Endothelial cell of umbilical vein (primary cell): ENCODE results near the gene RUNX2. TPM values are rescaled to one million over a fixed set of nuclear protein-coding genes. Genes with fewer than 3 reads are reported as not detected.

Experiments
- BruUV-seq: library from RNA; stranded (reverse); fragments of 400-500 nt; replicated peaks from 2 replicates; lab custom pipeline; 2021; lab: Mats Ljungman, UMichigan
- CTCF ChIA-PET: fragments of 300-600, 350-600 bp; sonication (Branson Sonifier 250); formaldehyde crosslinking; loops from one replicate; lab custom pipeline; 2021; ENCODE audit warnings: antibody characterized with exemption, inconsistent platforms; lab: Charles Lee
- POLR2A ChIA-PET: fragments of 300-600, 350-600 bp; sonication (Branson Sonifier 250); formaldehyde crosslinking; loops from one replicate; lab custom pipeline; 2021; ENCODE audit warnings: antibody characterized with exemption, inconsistent platforms; lab: Charles Lee
- DNase-seq: peaks from one replicate; pipeline ENCODE4 v3.0.0-alpha.2; 2011; ENCODE audit warnings: low read depth, low spot score
- FAIRE-seq: peaks from 2 replicates; lab custom pipeline; 2011; peaks lifted over from hg19 to GRCh38; lab: Jason Lieb, UNC
- H2AFZ ChIP-seq: 2 replicates; pipeline ENCODE4 v1.6.0; 2012; ENCODE audit warnings: low read depth, low read length, control low read depth, inconsistent platforms
- H3K27ac ChIP-seq: 2 replicates; pipeline ENCODE4 v1.5.1; 2011; ENCODE audit warnings: low read depth, mild to moderate bottlenecking, control low read depth, low read length, moderate library complexity; ENCODE audit not compliant: insufficient read depth
- H3K27me3 ChIP-seq, 2 experiments: 2 replicates each; pipeline versions ENCODE4 v1.6.0 to v1.6.1; 2011; ENCODE audit warnings: low read length in 2 of 2, mixed read lengths in 1 of 2; ENCODE audit not compliant: control insufficient read depth in 2 of 2, insufficient read depth in 2 of 2
- H3K36me3 ChIP-seq, 2 experiments: 2 replicates in 1 of 2; 3 replicates in 1 of 2; pipeline ENCODE4 v1.5.1; 2011; ENCODE audit warnings: low read length in 2 of 2, mild to moderate bottlenecking in 1 of 2, moderate library complexity in 1 of 2; ENCODE audit not compliant: control insufficient read depth in 2 of 2, insufficient read depth in 2 of 2; ENCODE audit errors: extremely low read depth in 1 of 2
- H3K4me1 ChIP-seq: 3 replicates; pipeline ENCODE4 v1.5.1; 2011; ENCODE audit warnings: mild to moderate bottlenecking, low read length; ENCODE audit not compliant: control insufficient read depth, insufficient read depth; ENCODE audit errors: extremely low read depth
- H3K4me2 ChIP-seq: 2 replicates; pipeline ENCODE4 v1.6.1; 2011; ENCODE audit warnings: low read length, control low read depth, mixed read lengths; ENCODE audit not compliant: insufficient read depth
- H3K4me3 ChIP-seq, 3 experiments: fragments of 200-600 bp in 1 of 3; sonication (generic), shearing (Covaris generic) in 1 of 3; replicated peaks in 1 of 3; 2 replicates each; pipeline ENCODE4 v1.5.1; 2011 to 2016; ENCODE audit warnings: control low read depth in 3 of 3, low read length in 3 of 3, mild to moderate bottlenecking in 2 of 3, inconsistent platforms in 1 of 3, low read depth in 1 of 3, moderate library complexity in 1 of 3; ENCODE audit not compliant: insufficient read depth in 1 of 3
- H3K79me2 ChIP-seq: 2 replicates; pipeline ENCODE4 v1.6.0; 2012; ENCODE audit warnings: low read length, inconsistent platforms; ENCODE audit not compliant: control insufficient read depth, insufficient read depth
- H3K9ac ChIP-seq: replicated peaks from 2 replicates; pipeline ENCODE3; 2011; ENCODE audit warnings: low read length, control low read depth; ENCODE audit not compliant: insufficient read depth; ENCODE audit errors: extremely low read depth
- H3K9me1 ChIP-seq: replicated peaks from 3 replicates; pipeline ENCODE4 v1.6.0; 2011; ENCODE audit warnings: mild to moderate bottlenecking, low read length; ENCODE audit not compliant: control insufficient read depth, insufficient read depth; ENCODE audit errors: extremely low read depth
- H3K9me3 ChIP-seq: replicated peaks from 2 replicates; pipeline ENCODE4 v1.5.1; 2012; ENCODE audit warnings: low read length, inconsistent platforms; ENCODE audit not compliant: control insufficient read depth, insufficient read depth
- H4K20me1 ChIP-seq: replicated peaks from 2 replicates; pipeline ENCODE3; 2011; ENCODE audit warnings: mild to moderate bottlenecking, low read length; ENCODE audit not compliant: control insufficient read depth, insufficient read depth; ENCODE audit errors: extremely low read depth
- CTCF ChIP-seq, 2 donors: IDR thresholded peaks; 1 replicate in 1 of 2; 2 replicates in 1 of 2; pipeline ENCODE4 v1.5.1; 2011; ENCODE audit warnings: low read length in 2 of 2, mild to moderate bottlenecking in 2 of 2, moderate library complexity in 2 of 2, control low read depth in 1 of 2, inconsistent platforms in 1 of 2, low read depth in 1 of 2; ENCODE audit not compliant: insufficient read depth in 1 of 2; ENCODE audit errors: extremely low read depth in 1 of 2
- EZH2 ChIP-seq: IDR thresholded peaks from 2 replicates; pipeline ENCODE4 v1.6.1; 2012; ENCODE audit warnings: borderline replicate concordance, low read depth, mild to moderate bottlenecking, moderate library complexity, low read length, inconsistent platforms; ENCODE audit not compliant: severe bottlenecking
- FOS ChIP-seq: IDR thresholded peaks from 2 replicates; pipeline ENCODE4 v1.6.1; 2011; ENCODE audit warnings: mild to moderate bottlenecking, low read length, moderate library complexity, borderline replicate concordance; ENCODE audit not compliant: insufficient read depth
- GATA2 ChIP-seq: IDR thresholded peaks from 2 replicates; pipeline ENCODE4 v1.7.0; 2011; ENCODE audit warnings: low read depth, mild to moderate bottlenecking, moderate library complexity, mixed read lengths, low read length; ENCODE audit not compliant: insufficient read length, insufficient read depth
- JUN ChIP-seq: IDR thresholded peaks from 2 replicates; pipeline ENCODE4 v1.6.1; 2011; ENCODE audit warnings: borderline replicate concordance, low read depth; ENCODE audit not compliant: insufficient read length, insufficient read depth
- MAX ChIP-seq: IDR thresholded peaks from 2 replicates; pipeline ENCODE4 v1.6.1; 2011; ENCODE audit not compliant: insufficient read depth, insufficient read length
- MYC ChIP-seq: IDR thresholded peaks from one replicate; pipeline ENCODE4 v1.6.1; 2011; ENCODE audit warnings: mild to moderate bottlenecking, low read depth, low read length
- POLR2A ChIP-seq: IDR thresholded peaks from 2 replicates; pipeline ENCODE4 v1.6.1; 2012; ENCODE audit warnings: low read depth, mild to moderate bottlenecking, control low read depth, low read length
- POLR2AphosphoS5 ChIP-seq: IDR thresholded peaks from 2 replicates; pipeline ENCODE4 v1.6.1; 2012; ENCODE audit warnings: low read depth, mild to moderate bottlenecking, control low read depth, low read length, moderate library complexity; ENCODE audit not compliant: insufficient read depth
- dilution Hi-C: fragments of 300-500 bp; cut with MboI; formaldehyde crosslinking; loops from one replicate; pipeline ENCODE4 v1.15.0; 2019; ENCODE audit warnings: low sequenced_read_pairs; ENCODE audit not compliant: extremely low pct_ligation_motif_present
- intact Hi-C: fragments of 100-400 bp; cut with micrococcal nuclease; formaldehyde crosslinking; loops from one replicate; pipeline ENCODE4 v1.10.0; 2022
- polyA plus RNA-seq, 4 experiments: library from polyadenylated mRNA; depleted of rRNA in 3 of 4; stranded (reverse) in 3 of 4; unstranded in 1 of 4; fragments of >200 nt; gene quantifications; 2 replicates each; pipeline versions ENCODE4 v1.2.1 to v1.2.3, GENCODE V29; 2011 to 2012; ENCODE audit warnings: missing spikeins in 1 of 4
- total RNA-seq: library from RNA; stranded (reverse); gene quantifications from 2 replicates; pipeline ENCODE4 v1.2.3, GENCODE V29; 2021

Gene RUNX2
- total and polyA plus RNA-seq, 2 donors (not counting 3 experiments of a cell fraction or from before 2014, with no cell fraction given) = 0.06 TPM; not detected in 1

GRCh38 chr6:45667300-45667699 lies 339.2 kb downstream of the RUNX2 start:
- Histone ChIP-seq H2AFZ (no peak overlapping the region), H3K4me3 (no peak overlapping the region), H3K27me3 (peaks cover 9 to 10% of the 10 kb centered on the region in 2 experiments), H3K9ac (no peak overlapping the region), H3K79me2 (no peaks in the 10 kb centered on the region), H3K36me3 (no peaks in the 10 kb centered on the region), H3K9me1 (no peaks in the 10 kb centered on the region), H3K4me1 (peaks cover 8% of the 10 kb centered on the region), H3K9me3 (no peaks in the 10 kb centered on the region), H4K20me1 (no peaks in the 10 kb centered on the region), H3K27ac (no peak overlapping the region), H3K4me2 (no peak overlapping the region)
- DNase-seq (no peak), FAIRE-seq (no peak)
- ChIA-PET POLR2A (no interaction called here), CTCF (no interaction called here)
- TF ChIP-seq EZH2 = no peak
- TF ChIP-seq POLR2AphosphoS5 = no peak
- no peak for TF ChIP-seq MYC
- TF ChIP-seq CTCF (IDR thresholded peaks at IDR 0.05; ENCODE audit: extremely low read depth in 1 of 2, insufficient read depth in 1 of 2, low read depth in 1 of 2, low read length in 2 of 2) = no peak
- TF ChIP-seq POLR2A = no peak
- no peak for TF ChIP-seq GATA2
- no peak for TF ChIP-seq MAX
- no peak for TF ChIP-seq FOS
- TF ChIP-seq JUN = no peak
- no TSS peak for BruUV-seq
- dilution Hi-C loops (no loop called here), intact Hi-C loops (no loop called here)
